ENCODE results near the gene SCUBE2. TPM values are rescaled to one million over a fixed set of nuclear protein-coding genes. Genes with fewer than 3 reads are reported as not detected.

The SCUBE2 gene
- total and polyA plus RNA-seq, 2 donors (not counting 3 experiments of a cell fraction or from before 2014, with no cell fraction given): 0.55 to 3.5 TPM

GRCh38 chr11:9077164-9077563, 14.2 kb downstream of the SCUBE2 start:
- intact Hi-C loops (cut with micrococcal nuclease): no loop called here
- BruUV-seq (replicated peaks): no TSS peak
- CTCF ChIA-PET: interaction anchor here (0.7 to 1.5 kb wide), 6 partner anchors 15 to 61 kb away, joined by 3 to 7 read pairs (median 3); no protein-coding TSS in a partner anchor

More at GRCh38 chr11:9077164-9077563, 14.2 kb downstream of the SCUBE2 start:
- peaks cover 2 to 9% of the 10 kb centered on the region in 2 experiments for H3K27me3 ChIP-seq (ENCODE audit: control insufficient read depth in 2 of 2, insufficient read depth in 2 of 2, low read length in 2 of 2)
- no peaks in the 10 kb centered on the region for H3K9me1 ChIP-seq (replicated peaks; ENCODE audit: control insufficient read depth, extremely low read depth, insufficient read depth, low read length)
- no peaks in the 10 kb centered on the region for H3K9me3 ChIP-seq (replicated peaks; ENCODE audit: control insufficient read depth, insufficient read depth, low read length)
- H3K79me2 ChIP-seq (ENCODE audit: control insufficient read depth, insufficient read depth, low read length): no peaks in the 10 kb centered on the region
- no peaks in the 10 kb centered on the region for H3K4me1 ChIP-seq (ENCODE audit: control insufficient read depth, extremely low read depth, insufficient read depth, low read length)
- H3K4me3 ChIP-seq (replicated peaks in 1 of 3; ENCODE audit: insufficient read depth in 1 of 3, low read depth in 1 of 3, low read length in 3 of 3): no peak overlapping the region
- no peak overlapping the region for H2AFZ ChIP-seq (ENCODE audit: low read depth, low read length)
- POLR2A ChIA-PET: no interaction called here
- TF ChIP-seq FOS (IDR thresholded peaks at IDR 0.05; ENCODE audit: borderline replicate concordance, insufficient read depth, low read length): no peak
- no peak for TF ChIP-seq GATA2 (IDR thresholded peaks at IDR 0.05; ENCODE audit: insufficient read depth, insufficient read length, low read depth, low read length)
- no peak for TF ChIP-seq CTCF (IDR thresholded peaks at IDR 0.05; ENCODE audit: extremely low read depth in 1 of 2, insufficient read depth in 1 of 2, low read depth in 1 of 2, low read length in 2 of 2)
- no peak for TF ChIP-seq POLR2AphosphoS5 (IDR thresholded peaks at IDR 0.05; ENCODE audit: insufficient read depth, low read depth, low read length)
- TF ChIP-seq EZH2 (IDR thresholded peaks at IDR 0.05; ENCODE audit: borderline replicate concordance, low read depth, low read length, severe bottlenecking): no peak
- TF ChIP-seq MAX (IDR thresholded peaks at IDR 0.05; ENCODE audit: insufficient read depth, insufficient read length): no peak
- TF ChIP-seq POLR2A (IDR thresholded peaks at IDR 0.05; ENCODE audit: low read depth, low read length): no peak
- no peak for TF ChIP-seq MYC (IDR thresholded peaks at IDR 0.05; ENCODE audit: low read depth, low read length)
- TF ChIP-seq JUN (IDR thresholded peaks at IDR 0.05; ENCODE audit: borderline replicate concordance, insufficient read depth, insufficient read length, low read depth): no peak
- H4K20me1 ChIP-seq (replicated peaks; ENCODE audit: control insufficient read depth, extremely low read depth, insufficient read depth, low read length): no peaks in the 10 kb centered on the region
- no peak for FAIRE-seq
- DNase-seq (ENCODE audit: low read depth, low spot score): no peak
- H3K9ac ChIP-seq (replicated peaks; ENCODE audit: extremely low read depth, insufficient read depth, low read length): no peak overlapping the region
- dilution Hi-C loops (cut with MboI; ENCODE audit: extremely low pct_ligation_motif_present, low sequenced_read_pairs): no loop called here
- no peaks in the 10 kb centered on the region for H3K36me3 ChIP-seq (ENCODE audit: control insufficient read depth in 2 of 2, extremely low read depth in 1 of 2, insufficient read depth in 2 of 2, low read length in 2 of 2)
- H3K27ac ChIP-seq (ENCODE audit: insufficient read depth, low read depth, low read length): no peak overlapping the region
- no peak overlapping the region for H3K4me2 ChIP-seq (ENCODE audit: insufficient read depth, low read length)
